ENCODE data around the gene RIPPLY3. TPM values are rescaled to one million over a fixed set of nuclear protein-coding genes. Genes with fewer than 3 reads are reported as not detected.

The RIPPLY3 gene
- total RNA-seq, 1 experiment from 2014 or later = 0.40 TPM

- H3K9me3 Mint-ChIP-seq (ENCODE audit: low read depth, unreplicated experiment) = no peaks in the 10 kb centered on the region
- H3K27ac Mint-ChIP-seq (ENCODE audit: unreplicated experiment) = no peak overlapping the region
- no TSS peak for BruUV-seq (replicated peaks)
- DNase-seq = no peak
- H3K36me3 Mint-ChIP-seq (ENCODE audit: insufficient read depth, unreplicated experiment) = no peaks in the 10 kb centered on the region
- CTCF ChIA-PET = no interaction called here
- H3K4me1 Mint-ChIP-seq (ENCODE audit: low read depth, unreplicated experiment) = peaks cover 8% of the 10 kb centered on the region
- TF ChIP-seq CTCF (IDR thresholded peaks at IDR 0.05; ENCODE audit: unreplicated experiment) = no peak
- intact Hi-C loops (cut with micrococcal nuclease; ENCODE audit: unreplicated experiment) = no loop called here
- no peaks in the 10 kb centered on the region for H3K27me3 Mint-ChIP-seq (ENCODE audit: unreplicated experiment)
- H3K4me3 Mint-ChIP-seq (ENCODE audit: low read depth, unreplicated experiment) = no peak overlapping the region
These were observed 32.3 kb upstream of the RIPPLY3 start for GRCh38 chr21:36973986-36974850.

- no peak for TF ChIP-seq CTCF (IDR thresholded peaks at IDR 0.05; ENCODE audit: unreplicated experiment)
- H3K9me3 Mint-ChIP-seq (ENCODE audit: low read depth, unreplicated experiment) = no peaks in the 10 kb centered on the region
- H3K4me1 Mint-ChIP-seq (ENCODE audit: low read depth, unreplicated experiment) = peaks cover 8% of the 10 kb centered on the region
- no peak for DNase-seq
- BruUV-seq (replicated peaks) = no TSS peak
- H3K36me3 Mint-ChIP-seq (ENCODE audit: insufficient read depth, unreplicated experiment) = no peaks in the 10 kb centered on the region
- intact Hi-C loops (cut with micrococcal nuclease; ENCODE audit: unreplicated experiment) = loop anchor here (5.0 kb wide), 1 partner anchor 102 kb away; no protein-coding TSS in a partner anchor
- no peaks in the 10 kb centered on the region for H3K27me3 Mint-ChIP-seq (ENCODE audit: unreplicated experiment)
- no peak overlapping the region for H3K4me3 Mint-ChIP-seq (ENCODE audit: low read depth, unreplicated experiment)
- no peak overlapping the region for H3K27ac Mint-ChIP-seq (ENCODE audit: unreplicated experiment)
- CTCF ChIA-PET = no interaction called here
These were observed 31.7 kb upstream of the RIPPLY3 start for GRCh38 chr21:36974851-36975192.

DNA sequence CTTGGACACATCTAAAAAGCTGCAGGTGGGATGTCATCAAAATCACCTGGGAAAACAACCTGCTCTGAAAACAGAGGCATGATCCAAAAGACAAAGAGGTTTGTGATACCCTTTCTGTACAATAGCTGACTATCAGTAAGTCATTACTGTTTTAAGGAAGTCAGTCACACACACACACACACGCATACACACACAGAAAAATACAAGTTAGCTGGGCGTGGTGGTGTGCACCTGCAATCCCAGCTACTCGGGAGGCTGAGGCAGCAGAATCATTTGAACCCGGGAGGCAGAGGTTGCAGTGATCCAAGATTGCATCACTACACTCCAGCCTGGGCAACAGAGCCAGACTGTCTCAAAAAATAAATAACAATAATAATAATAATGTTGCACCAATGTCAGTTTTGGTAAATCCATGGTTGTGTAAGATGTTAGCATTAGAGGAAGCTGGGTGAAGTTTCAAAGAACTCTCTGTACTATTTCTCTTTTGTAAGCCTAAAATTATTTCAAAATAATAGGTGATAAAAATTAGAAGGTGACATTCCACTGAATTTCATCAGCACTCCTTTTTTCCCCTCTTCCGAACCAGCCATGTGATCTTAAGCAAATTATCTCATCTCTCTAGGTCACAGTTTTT lies 30.2 kb upstream of the RIPPLY3 start:
- intact Hi-C loops (cut with micrococcal nuclease; ENCODE audit: unreplicated experiment) = loop anchor here (5.0 kb wide), 1 partner anchor 101 kb away; no protein-coding TSS in a partner anchor
- H3K27ac Mint-ChIP-seq (ENCODE audit: unreplicated experiment) = no peak overlapping the region

More for the DNA sequence above, 30.2 kb upstream of the RIPPLY3 start:
- Mint-ChIP-seq H3K9me3 (ENCODE audit: low read depth, unreplicated experiment) (no peaks in the 10 kb centered on the region), H3K27me3 (ENCODE audit: unreplicated experiment) (no peaks in the 10 kb centered on the region), H3K4me3 (ENCODE audit: low read depth, unreplicated experiment) (no peak overlapping the region), H3K4me1 (ENCODE audit: low read depth, unreplicated experiment) (peaks cover 8% of the 10 kb centered on the region), H3K36me3 (ENCODE audit: insufficient read depth, unreplicated experiment) (no peaks in the 10 kb centered on the region)
- TF ChIP-seq CTCF (IDR thresholded peaks at IDR 0.05; ENCODE audit: unreplicated experiment) = no peak
- no TSS peak for BruUV-seq (replicated peaks)
- CTCF ChIA-PET = interaction anchor here (0.7 to 1.4 kb wide), 8 partner anchors 10 to 223 kb away, joined by 3 to 14 read pairs (median 6); partner anchors contain the start of gene HLCS
- DNase-seq = no peak
